Activated naive CD8-positive, alpha-beta T cell treated with anti-CD3 and anti-CD28 coated beads, Interleukin-2, amount 10 ng/mL, durations not matched to agents 7 days and 5 days (primary cell): ENCODE measurements around the gene GOSR1. TPM values are rescaled to one million over a fixed set of nuclear protein-coding genes. Genes with fewer than 3 reads are reported as not detected.
"Not testable (repeated sequence)": the region's sequence is repeated elsewhere in the genome, so short reads cannot be mapped to it uniquely, and the experiment has no call there.

Source experiments
- ATAC-seq: fragments of 150-1000 bp; cut with Tn5 transposase; one replicate; pipeline ENCODE4 v1.10.0; 2021; ENCODE audit warnings: low read depth, moderate library complexity
- POLR2A ChIA-PET: fragments of 350-600 bp; sonication (Branson Sonifier 250); formaldehyde crosslinking; loops from one replicate; lab custom pipeline; 2021; ENCODE audit warnings: antibody characterized with exemption; lab: Charles Lee
- DNase-seq: peaks from one replicate; pipeline ENCODE4 v3.0.0; 2021
- H3K27ac Mint-ChIP-seq: one replicate; pipeline ENCODE4 v1.8.0; 2022; ENCODE audit warnings: mild to moderate bottlenecking, mixed read lengths
- H3K27me3 Mint-ChIP-seq: one replicate; pipeline ENCODE4 v1.8.0; 2022; ENCODE audit warnings: mild to moderate bottlenecking, moderate library complexity, mixed read lengths
- H3K36me3 Mint-ChIP-seq: one replicate; pipeline ENCODE4 v1.8.0; 2021; ENCODE audit warnings: mild to moderate bottlenecking, mixed read lengths
- H3K4me1 Mint-ChIP-seq: one replicate; pipeline ENCODE4 v1.8.0; 2021; ENCODE audit warnings: mixed read lengths
- H3K4me3 Mint-ChIP-seq: one replicate; pipeline ENCODE4 v1.8.0; 2022; ENCODE audit warnings: mild to moderate bottlenecking, moderate library complexity, mixed read lengths
- H3K9me3 Mint-ChIP-seq: one replicate; pipeline ENCODE4 v1.8.0; 2021; ENCODE audit warnings: mixed read lengths
- total RNA-seq, 2 experiments: library from RNA; stranded (reverse); gene quantifications; one replicate each; pipeline ENCODE4 v1.2.3, GENCODE V29; 2021

GOSR1 gene
- total RNA-seq, 2 experiments from 2014 or later: 44.8 to 46.8 TPM

DNA sequence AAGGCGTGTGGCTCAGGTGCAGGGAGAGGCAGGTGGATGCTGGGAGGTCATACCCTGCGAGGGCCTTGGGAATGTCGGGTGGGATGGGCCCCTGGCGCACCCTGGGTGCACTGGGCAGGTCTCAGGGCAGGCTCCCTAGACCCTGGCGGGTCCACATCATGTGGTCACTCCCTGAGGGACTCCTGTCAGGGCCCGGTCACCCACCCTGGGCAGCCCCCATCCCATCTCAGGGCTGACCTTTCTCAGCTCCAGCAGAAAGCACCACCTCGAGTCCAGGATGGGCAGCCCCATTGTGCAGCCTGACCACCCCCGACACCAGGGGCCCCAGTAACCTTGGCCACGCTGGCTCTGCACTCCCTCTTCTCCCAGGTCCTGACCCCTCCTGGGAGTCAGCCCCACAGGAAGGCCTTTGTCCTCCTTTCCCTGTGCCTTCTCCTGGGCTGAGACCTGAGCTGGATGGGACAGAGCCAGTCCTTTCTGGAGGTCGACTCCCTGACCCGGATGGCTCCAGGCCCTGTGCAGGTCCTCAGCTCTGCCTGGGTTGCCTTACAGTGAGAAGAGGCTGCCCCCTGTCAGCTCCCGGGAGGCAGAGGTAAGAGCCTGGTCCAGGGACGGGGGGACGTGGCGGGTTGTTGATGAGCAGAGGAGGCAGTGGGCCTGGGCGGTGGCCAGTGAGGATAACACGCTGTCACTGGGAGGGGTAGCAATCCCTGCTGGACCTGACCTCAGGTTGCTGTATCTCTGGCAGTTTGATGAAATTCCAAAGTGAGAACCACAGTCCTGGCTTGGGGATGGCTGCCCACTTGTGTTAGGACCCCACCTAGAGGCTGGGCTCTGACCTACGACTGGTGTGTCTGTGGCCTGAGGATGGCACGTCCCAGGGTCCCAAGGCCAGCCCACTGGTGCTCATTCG is 77.9 kb downstream of the GOSR1 start:
- no peak for ATAC-seq
- Mint-ChIP-seq H3K4me3 (no peak overlapping the region), H3K27ac (no peak overlapping the region), H3K9me3 (no peaks in the 10 kb centered on the region), H3K4me1 (peaks cover 11% of the 10 kb centered on the region), H3K36me3 (no peaks in the 10 kb centered on the region), H3K27me3 (peaks cover 2% of the 10 kb centered on the region)
- DNase-seq: peak; percentile 23
- POLR2A ChIA-PET: no interaction called here

- no peak overlapping the region for H3K27ac Mint-ChIP-seq
- H3K9me3 Mint-ChIP-seq: no peaks in the 10 kb centered on the region
- H3K4me3 Mint-ChIP-seq: no peak overlapping the region
- H3K4me1 Mint-ChIP-seq: peaks cover 6% of the 10 kb centered on the region
- H3K36me3 Mint-ChIP-seq: no peaks in the 10 kb centered on the region
- DNase-seq: no peak
- H3K27me3 Mint-ChIP-seq: peaks cover 2% of the 10 kb centered on the region
- POLR2A ChIA-PET: no interaction called here
- no peak for ATAC-seq
These were observed 78.7 kb downstream of the GOSR1 start for GRCh38 chr17:30555942-30556341.

GRCh38 chr17:30556374-30557332 is 79.4 kb downstream of the GOSR1 start:
- no peak for ATAC-seq
- POLR2A ChIA-PET: no interaction called here
- Mint-ChIP-seq H3K4me3 (no peak overlapping the region), H3K9me3 (no peaks in the 10 kb centered on the region), H3K4me1 (peaks cover 3% of the 10 kb centered on the region), H3K27ac (no peak overlapping the region), H3K27me3 (peaks cover 2% of the 10 kb centered on the region), H3K36me3 (no peaks in the 10 kb centered on the region)
- no peak for DNase-seq

DNA sequence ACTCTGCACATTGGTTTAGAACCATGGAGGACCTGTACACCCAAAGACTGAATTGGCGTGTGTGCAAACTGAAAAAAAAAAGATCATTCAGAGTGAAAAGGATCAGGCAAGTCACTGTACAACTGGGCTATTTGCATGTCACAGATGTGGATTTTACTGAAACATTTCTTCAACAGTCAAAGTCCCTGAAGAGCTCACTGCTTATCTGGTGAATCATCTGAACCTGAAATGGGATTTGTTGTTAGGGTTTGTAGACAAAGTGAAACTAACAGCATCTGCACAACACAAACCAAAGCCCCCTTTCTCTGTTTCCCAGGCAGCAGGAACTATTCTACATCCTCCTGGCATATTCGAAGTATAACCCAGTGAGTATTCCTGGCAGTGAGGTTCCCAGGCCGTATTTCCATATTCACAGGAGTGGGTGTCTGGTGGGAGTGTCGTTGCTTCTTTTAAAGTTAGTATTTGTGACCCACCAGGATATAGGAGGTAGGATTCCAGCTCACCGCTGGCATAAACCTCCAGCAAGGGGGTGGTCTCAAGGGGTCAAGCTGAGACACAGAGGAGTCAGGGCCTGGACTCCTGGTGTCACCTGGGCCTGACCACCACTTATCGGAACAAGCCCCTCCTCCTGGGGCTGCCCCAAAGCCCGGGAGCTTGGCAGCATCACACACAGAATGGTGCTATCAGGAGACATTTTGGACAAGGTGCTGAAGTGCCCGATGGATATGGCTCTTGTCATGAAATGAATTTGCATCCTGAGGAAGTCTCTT is 80.9 kb downstream of the GOSR1 start:
- H3K36me3 Mint-ChIP-seq: no peaks in the 10 kb centered on the region
- no peak for ATAC-seq
- H3K4me3 Mint-ChIP-seq: no peak overlapping the region
- H3K9me3 Mint-ChIP-seq: no peaks in the 10 kb centered on the region
- DNase-seq: peak; percentile 21
- peaks cover 2% of the 10 kb centered on the region for H3K27me3 Mint-ChIP-seq
- H3K4me1 Mint-ChIP-seq: peaks cover 3% of the 10 kb centered on the region
- POLR2A ChIA-PET: no interaction called here
- no peak overlapping the region for H3K27ac Mint-ChIP-seq

DNA sequence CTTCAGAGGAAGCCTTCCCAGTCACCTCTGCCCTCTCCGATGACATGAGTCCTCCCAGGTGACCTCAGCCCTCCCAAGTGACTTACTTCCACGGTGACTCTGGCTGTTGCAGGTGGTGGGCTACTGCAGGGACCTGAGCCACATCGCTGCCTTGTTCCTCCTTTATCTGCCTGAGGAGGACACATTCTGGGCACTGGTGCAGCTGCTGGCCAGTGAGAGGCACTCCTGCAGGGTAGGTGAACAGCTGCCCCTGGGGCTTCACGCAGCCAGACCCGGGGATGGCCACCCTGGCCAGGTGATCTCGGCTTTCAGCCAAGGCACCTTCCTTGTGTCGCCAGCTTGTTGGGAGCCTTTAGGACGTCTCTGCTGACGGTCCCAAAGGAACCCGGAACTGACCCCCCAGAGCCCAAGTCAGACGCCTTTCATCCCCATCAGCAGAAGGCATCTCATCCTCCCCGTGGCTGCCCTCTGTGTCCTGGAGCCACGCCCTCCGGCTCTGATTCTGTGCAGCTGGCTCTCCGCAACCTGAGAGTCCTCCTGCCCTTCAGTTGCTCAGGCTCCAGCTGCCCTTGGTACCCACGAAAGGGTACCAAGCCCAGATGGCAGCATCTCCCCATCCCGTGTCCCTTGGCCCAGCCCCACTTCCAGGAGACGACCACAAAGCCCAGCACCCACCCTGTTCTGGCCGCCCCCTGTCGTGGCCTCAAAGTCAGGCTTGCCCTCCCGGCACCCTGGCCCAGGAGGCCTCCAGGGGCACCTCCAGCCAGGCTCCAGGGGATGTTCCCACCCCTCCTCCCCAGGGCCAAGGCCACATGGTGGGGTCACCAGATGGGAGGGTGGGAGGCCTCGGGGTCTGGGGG is 81.7 kb downstream of the GOSR1 start:
- DNase-seq (peak; percentile 17), ATAC-seq (no peak)
- H3K4me1 Mint-ChIP-seq: peaks cover 3% of the 10 kb centered on the region

DNA sequence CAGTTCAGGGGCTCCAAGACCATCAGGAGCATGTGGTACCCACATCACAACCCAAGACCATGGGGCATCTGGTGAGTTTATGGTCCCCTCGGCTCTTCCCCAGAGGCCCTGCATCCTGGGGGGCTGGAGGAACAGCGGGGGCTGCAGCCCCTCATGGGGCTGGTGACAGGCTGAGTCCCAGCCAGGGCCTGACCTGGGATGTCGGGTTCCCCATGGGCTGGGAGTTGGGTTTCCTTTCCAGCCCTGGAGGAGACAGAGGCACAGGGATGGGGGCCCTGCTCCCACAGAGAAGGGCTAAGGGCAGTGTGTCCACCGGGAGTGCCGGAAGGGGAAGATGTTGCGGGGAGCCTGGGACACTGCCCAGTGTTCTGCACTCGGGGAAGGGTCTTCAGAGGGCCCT is 82.4 kb downstream of the GOSR1 start:
- POLR2A ChIA-PET: no interaction called here
- ATAC-seq (no peak), DNase-seq (peak; percentile 17)
- Mint-ChIP-seq H3K4me3 (no peak overlapping the region), H3K9me3 (no peaks in the 10 kb centered on the region), H3K27me3 (peaks cover 5% of the 10 kb centered on the region), H3K27ac (no peak overlapping the region), H3K4me1 (peaks cover 3% of the 10 kb centered on the region), H3K36me3 (no peaks in the 10 kb centered on the region)

More for the DNA sequence above, 81.7 kb downstream of the GOSR1 start:
- Mint-ChIP-seq H3K4me3 (no peak overlapping the region), H3K27me3 (peaks cover 3% of the 10 kb centered on the region), H3K27ac (no peak overlapping the region), H3K36me3 (no peaks in the 10 kb centered on the region), H3K9me3 (no peaks in the 10 kb centered on the region)
- POLR2A ChIA-PET: no interaction called here

DNA sequence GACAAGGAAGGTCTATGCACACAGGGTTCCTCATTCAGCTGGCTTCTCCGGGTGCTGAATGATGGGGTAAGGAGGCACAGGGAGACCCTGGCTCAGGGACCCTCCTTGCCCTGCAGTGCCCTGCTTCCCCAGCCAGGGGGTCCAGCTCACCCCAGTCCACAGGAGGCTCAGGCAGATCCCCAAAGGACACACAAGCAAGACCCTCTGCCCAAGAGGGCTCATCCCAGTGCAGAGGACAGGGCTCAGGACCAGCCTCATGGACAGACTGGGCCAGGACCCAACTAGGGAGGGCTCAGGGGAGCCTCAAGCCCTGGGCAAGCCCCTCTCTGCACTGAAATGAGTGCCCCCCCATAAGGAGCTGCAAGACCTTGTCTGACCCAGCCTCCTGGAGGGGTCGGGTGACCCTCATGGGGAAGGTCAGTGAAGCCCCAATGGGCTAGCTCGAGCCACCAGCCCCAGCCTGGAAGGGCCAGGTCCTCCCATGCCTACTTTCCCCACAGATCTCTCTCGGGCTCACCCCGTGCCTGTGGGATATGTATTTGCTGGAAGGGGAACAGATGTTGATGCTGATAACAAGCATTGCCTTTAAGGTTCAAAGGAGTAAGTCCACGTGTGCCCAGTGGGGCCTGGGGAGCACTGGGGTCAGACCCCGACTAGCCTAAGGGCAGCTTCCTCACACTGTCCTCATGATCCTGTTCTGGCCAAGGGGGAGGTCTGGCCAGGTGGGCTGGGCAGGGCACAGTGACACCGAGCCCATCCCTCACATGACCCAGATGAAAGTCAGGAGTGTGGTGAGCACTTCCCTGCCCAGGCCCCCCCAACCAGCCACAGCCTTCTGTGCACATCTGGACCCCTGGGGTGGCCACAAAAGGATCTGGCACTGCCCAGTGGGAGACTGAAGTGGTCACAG is 83.2 kb downstream of the GOSR1 start:
- H3K4me3 Mint-ChIP-seq, H3K9me3 Mint-ChIP-seq, H3K27ac Mint-ChIP-seq, H3K4me1 Mint-ChIP-seq, H3K36me3 Mint-ChIP-seq, H3K27me3 Mint-ChIP-seq, POLR2A ChIA-PET, ATAC-seq: not testable (repeated sequence)
- DNase-seq: peak; percentile 16

DNA sequence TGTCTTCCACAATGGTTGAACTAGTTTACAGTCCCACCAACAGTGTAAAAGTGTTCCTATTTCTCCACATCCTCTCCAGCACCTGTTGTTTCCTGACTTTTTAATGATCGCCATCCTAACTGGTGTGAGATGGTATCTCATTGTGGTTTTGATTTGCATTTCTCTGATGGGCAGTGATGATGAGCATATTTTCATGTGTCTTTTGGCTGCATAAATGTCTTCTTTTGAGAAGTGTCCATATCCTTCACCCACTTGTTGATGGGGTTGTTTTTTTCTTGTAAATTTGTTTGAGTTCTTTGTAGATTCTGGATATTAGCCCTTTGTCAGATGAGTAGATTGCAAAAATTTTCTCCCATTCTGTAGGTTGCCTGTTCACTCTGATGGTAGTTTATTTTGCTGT is 84.6 kb downstream of the GOSR1 start:
- DNase-seq, H3K27me3 Mint-ChIP-seq, ATAC-seq, H3K9me3 Mint-ChIP-seq, H3K36me3 Mint-ChIP-seq, H3K4me1 Mint-ChIP-seq, H3K27ac Mint-ChIP-seq, H3K4me3 Mint-ChIP-seq, POLR2A ChIA-PET: not testable (repeated sequence)

GRCh38 chr17:30563131-30563904 is 86.1 kb downstream of the GOSR1 start:
- H3K27ac Mint-ChIP-seq: not testable (repeated sequence)

GRCh38 chr17:30563905-30564390 is 86.7 kb downstream of the GOSR1 start:
- H3K27me3 Mint-ChIP-seq, DNase-seq, ATAC-seq: not testable (repeated sequence)

More at GRCh38 chr17:30563131-30563904, 86.1 kb downstream of the GOSR1 start:
- ATAC-seq, H3K9me3 Mint-ChIP-seq, H3K4me3 Mint-ChIP-seq, H3K4me1 Mint-ChIP-seq, H3K36me3 Mint-ChIP-seq, POLR2A ChIA-PET, DNase-seq, H3K27me3 Mint-ChIP-seq: not testable (repeated sequence)

More at GRCh38 chr17:30563905-30564390, 86.7 kb downstream of the GOSR1 start:
- POLR2A ChIA-PET, H3K36me3 Mint-ChIP-seq, H3K4me1 Mint-ChIP-seq, H3K9me3 Mint-ChIP-seq, H3K27ac Mint-ChIP-seq, H3K4me3 Mint-ChIP-seq: not testable (repeated sequence)
